ENCODE results near the gene LDHA. TPM values are rescaled to one million over a fixed set of nuclear protein-coding genes. Genes with fewer than 3 reads are reported as not detected.
A peak's percentile ranks its signal among the peaks of the same experiment; 100 is the strongest.
"Not testable (repeated sequence)": the region's sequence is repeated elsewhere in the genome, so short reads cannot be mapped to it uniquely, and the experiment has no call there.

The LDHA gene
- total RNA-seq, 2 experiments from 2014 or later: 826 to 1,022 TPM

DNA sequence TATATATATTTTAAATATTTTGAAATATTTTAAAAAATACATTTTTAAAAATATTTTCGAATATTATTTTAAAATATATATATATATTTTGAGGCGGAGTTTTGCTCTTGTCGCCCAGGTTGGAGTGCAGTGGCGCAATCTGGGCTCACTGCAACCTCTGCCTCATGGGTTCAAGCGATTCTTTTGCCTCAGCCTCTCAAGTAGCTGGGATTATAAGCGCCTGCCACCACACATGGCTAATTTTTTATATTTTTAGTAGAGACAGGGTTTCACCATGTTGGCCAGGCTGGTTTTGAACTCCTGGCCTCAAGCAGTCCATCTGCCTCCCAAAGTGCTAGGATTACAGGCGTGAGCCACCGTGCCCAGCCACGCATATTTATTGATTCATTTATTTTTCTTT lies 6.7 kb downstream of the LDHA start:
- CTCF ChIA-PET: interaction anchor here (1.3 to 1.5 kb wide), 2 partner anchors 43 to 157 kb away, joined by 3 read pairs; no protein-coding TSS in a partner anchor
- not testable (repeated sequence) for H3K4me3 Mint-ChIP-seq

DNA sequence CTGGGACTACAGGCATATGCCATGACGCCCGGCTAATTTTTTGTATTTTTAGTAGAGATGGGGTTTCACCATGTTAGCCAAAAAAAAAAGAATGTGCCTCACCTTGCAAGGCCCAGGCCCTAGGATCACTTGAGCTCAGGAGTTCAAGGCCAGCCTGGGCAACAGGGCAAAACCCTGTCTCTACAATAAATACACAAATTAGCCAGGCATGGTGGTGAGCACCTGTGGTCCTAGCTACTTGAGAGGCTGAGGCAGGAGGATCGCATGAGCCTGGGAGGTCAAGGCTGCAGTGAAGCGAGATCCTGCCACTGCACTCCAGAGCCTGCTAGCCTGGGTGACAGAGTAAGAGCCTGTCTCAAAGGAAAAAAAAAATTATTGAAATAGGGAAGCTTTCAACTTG lies 9.7 kb downstream of the LDHA start:
- no peak overlapping the region for H3K27ac Mint-ChIP-seq
- peaks cover 67% of the 10 kb centered on the region for H3K36me3 Mint-ChIP-seq
- CTCF ChIA-PET: interaction anchor here (1.0 kb wide), 1 partner anchor 8 kb away, joined by 8 read pairs; no protein-coding TSS in a partner anchor
- DNase-seq: no peak
- no peaks in the 10 kb centered on the region for H3K9me3 Mint-ChIP-seq (ENCODE audit: low read depth)
- H3K27me3 Mint-ChIP-seq: no peaks in the 10 kb centered on the region
- ATAC-seq: no peak
- H3K4me3 Mint-ChIP-seq: no peak overlapping the region
- peaks cover 36% of the 10 kb centered on the region for H3K4me1 Mint-ChIP-seq

More for the DNA sequence above, 6.7 kb downstream of the LDHA start:
- Mint-ChIP-seq H3K36me3 (peaks cover 74% of the 10 kb centered on the region), H3K4me1 (peaks cover 56% of the 10 kb centered on the region)
- not testable (repeated sequence) for DNase-seq; H3K27me3 Mint-ChIP-seq; H3K27ac Mint-ChIP-seq; H3K9me3 Mint-ChIP-seq (ENCODE audit: low read depth); ATAC-seq

DNA sequence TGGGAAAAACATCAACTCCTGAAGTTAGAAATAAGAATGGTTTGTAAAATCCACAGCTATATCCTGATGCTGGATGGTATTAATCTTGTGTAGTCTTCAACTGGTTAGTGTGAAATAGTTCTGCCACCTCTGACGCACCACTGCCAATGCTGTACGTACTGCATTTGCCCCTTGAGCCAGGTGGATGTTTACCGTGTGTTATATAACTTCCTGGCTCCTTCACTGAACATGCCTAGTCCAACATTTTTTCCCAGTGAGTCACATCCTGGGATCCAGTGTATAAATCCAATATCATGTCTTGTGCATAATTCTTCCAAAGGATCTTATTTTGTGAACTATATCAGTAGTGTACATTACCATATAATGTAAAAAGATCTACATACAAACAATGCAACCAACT lies 13.0 kb downstream of the LDHA start:
- H3K4me3 Mint-ChIP-seq; H3K27me3 Mint-ChIP-seq; H3K9me3 Mint-ChIP-seq (ENCODE audit: low read depth); H3K27ac Mint-ChIP-seq; DNase-seq; ATAC-seq: not testable (repeated sequence)
- CTCF ChIA-PET: interaction anchor here (1.5 kb wide), 1 partner anchor 163 kb away, joined by 4 read pairs; no protein-coding TSS in a partner anchor
- Mint-ChIP-seq H3K4me1 (peaks cover 27% of the 10 kb centered on the region), H3K36me3 (peaks cover 42% of the 10 kb centered on the region)

DNA sequence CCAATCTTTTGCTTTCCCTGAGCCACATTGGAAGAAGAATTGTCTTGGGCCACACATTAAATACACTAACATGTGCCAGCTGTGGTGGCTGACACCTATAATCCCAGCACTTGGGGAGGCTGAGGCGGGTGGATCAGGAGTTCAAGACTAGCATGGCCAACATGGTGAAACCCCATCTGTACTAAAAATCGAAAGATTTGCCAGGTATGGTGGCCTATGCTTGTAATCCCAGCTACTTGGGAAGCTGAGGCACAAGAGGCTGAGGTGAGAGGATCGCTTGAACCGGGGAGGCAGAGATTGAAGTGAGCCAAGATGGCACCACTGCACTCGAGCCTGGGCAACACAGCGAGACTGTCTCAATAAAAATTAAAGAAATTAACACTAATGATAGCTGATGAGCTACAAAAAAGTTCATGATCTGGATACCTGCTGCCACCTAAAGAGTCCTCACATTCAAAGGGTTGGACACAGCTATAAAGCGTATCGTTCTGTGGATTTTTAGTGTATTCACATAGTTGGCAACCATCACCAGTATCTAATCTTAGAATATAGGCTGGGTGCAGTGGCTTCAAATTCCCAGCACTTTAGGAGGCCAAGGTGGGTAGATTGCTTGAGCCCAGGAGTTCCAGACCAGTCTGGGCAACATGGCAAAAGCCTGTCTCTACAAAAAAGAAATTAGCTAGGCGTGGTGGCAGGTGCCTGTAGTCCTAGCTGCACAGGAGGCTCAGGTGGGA lies 14.4 kb downstream of the LDHA start:
- DNase-seq (no peak), ATAC-seq (peak; percentile 21)
- Mint-ChIP-seq H3K4me3 (no peak overlapping the region), H3K36me3 (peaks cover 31% of the 10 kb centered on the region), H3K27ac (no peak overlapping the region), H3K4me1 (peaks cover 18% of the 10 kb centered on the region), H3K9me3 (ENCODE audit: low read depth) (no peaks in the 10 kb centered on the region), H3K27me3 (no peaks in the 10 kb centered on the region)
- CTCF ChIA-PET: interaction anchor here (1.4 kb wide), 1 partner anchor 165 kb away, joined by 4 read pairs; no protein-coding TSS in a partner anchor

DNA sequence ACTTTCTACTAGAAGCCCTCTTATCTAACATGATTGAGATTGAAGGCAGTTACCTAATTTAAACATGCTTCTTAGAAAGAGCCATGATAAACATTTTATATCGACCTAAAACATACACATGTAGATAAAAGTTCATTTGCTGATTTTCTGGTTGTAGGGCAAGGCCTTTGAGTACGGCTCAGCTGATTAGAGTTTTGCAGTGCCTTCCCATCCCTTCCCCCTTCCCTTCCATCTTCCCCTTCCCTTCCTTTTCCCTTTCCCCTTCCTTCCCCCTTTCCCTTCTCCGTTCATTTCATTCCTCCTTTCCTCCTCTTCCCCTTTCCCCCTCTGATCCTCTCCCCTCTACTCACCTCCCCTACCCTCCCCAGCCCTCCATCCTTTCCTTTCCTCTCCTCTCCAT lies 22.1 kb downstream of the LDHA start:
- Mint-ChIP-seq H3K9me3 (ENCODE audit: low read depth) (no peaks in the 10 kb centered on the region), H3K27me3 (no peaks in the 10 kb centered on the region), H3K36me3 (no peaks in the 10 kb centered on the region), H3K27ac (no peak overlapping the region), H3K4me3 (no peak overlapping the region), H3K4me1 (peaks cover 7% of the 10 kb centered on the region)
- DNase-seq: no peak
- no peak for ATAC-seq
- CTCF ChIA-PET: no interaction called here

DNA sequence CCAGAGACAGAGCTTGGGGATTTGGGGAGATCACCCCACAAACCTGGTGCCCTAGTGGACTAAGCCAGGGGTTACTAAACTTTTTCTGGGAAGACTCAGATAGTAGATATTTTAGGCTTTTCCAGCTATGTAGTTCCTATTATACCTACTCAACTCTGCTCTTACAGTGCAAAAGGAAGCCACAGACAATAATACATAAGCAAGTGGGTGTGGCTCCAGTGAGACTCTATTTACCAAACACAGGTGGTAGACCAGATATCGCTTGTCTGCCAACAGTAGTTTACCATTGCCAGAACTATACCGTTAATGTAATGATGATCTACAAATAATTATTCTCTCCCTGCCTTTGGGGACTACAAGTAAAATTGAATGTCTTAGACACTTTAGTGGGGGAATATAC lies 24.7 kb downstream of the LDHA start:
- DNase-seq (no peak), ATAC-seq (no peak)
- Mint-ChIP-seq H3K36me3 (no peaks in the 10 kb centered on the region), H3K9me3 (ENCODE audit: low read depth) (no peaks in the 10 kb centered on the region), H3K4me3 (no peak overlapping the region), H3K27ac (no peak overlapping the region), H3K27me3 (peaks cover 3% of the 10 kb centered on the region), H3K4me1 (peaks cover 3% of the 10 kb centered on the region)
- CTCF ChIA-PET: no interaction called here

DNA sequence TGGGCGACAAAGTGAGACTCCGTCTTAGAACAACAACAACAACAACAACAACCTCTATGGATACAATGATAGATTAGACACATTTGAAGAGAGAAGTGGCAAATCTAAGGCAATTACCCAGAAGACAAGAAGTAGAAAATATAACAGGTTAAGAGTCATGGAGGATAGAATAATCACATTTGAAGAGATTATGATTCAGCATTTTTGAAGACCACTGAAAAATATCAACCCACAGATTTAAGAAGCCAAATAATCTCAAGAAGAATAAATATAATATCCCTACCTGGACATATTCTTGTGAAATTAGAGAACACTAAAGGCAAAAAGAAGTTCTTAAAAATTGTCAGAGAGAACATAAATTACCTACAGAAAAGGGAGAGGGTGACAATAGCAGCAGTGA lies 25.7 kb downstream of the LDHA start:
- CTCF ChIA-PET: no interaction called here

DNA sequence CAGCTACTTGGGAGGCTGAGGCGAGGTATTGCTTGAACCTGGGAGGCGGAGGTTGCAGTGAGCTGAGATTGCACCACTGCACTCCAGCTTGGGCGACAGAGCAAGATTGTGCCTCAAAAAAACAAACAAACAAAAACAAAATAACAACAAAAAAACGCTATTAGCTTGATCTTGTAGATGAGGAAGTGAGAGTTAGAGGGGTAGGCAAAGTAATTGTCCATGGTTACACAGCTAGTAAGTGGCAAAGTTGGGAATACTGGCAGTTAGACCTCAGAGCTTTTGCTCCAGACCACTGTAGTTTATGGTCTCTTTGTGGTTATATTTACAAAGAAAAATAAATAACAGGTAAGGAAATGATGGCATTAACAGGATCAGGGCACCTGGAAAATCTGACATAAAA lies 32.9 kb downstream of the LDHA start:
- Mint-ChIP-seq H3K4me1 (peaks cover 11% of the 10 kb centered on the region), H3K27ac (no peak overlapping the region), H3K9me3 (ENCODE audit: low read depth) (peaks cover 2% of the 10 kb centered on the region), H3K36me3 (peaks cover 4% of the 10 kb centered on the region), H3K27me3 (peaks cover 5% of the 10 kb centered on the region), H3K4me3 (no peak overlapping the region)
- CTCF ChIA-PET: interaction anchor here (0.7 kb wide), 1 partner anchor 279 kb away, joined by 3 read pairs; no protein-coding TSS in a partner anchor
- DNase-seq (no peak), ATAC-seq (no peak)

More for the DNA sequence above, 25.7 kb downstream of the LDHA start:
- H3K4me3 Mint-ChIP-seq: no peak overlapping the region
- no peak for DNase-seq
- H3K27ac Mint-ChIP-seq: no peak overlapping the region
- ATAC-seq: no peak
- H3K4me1 Mint-ChIP-seq: peaks cover 3% of the 10 kb centered on the region
- peaks cover 5% of the 10 kb centered on the region for H3K27me3 Mint-ChIP-seq
- H3K36me3 Mint-ChIP-seq: no peaks in the 10 kb centered on the region
- no peaks in the 10 kb centered on the region for H3K9me3 Mint-ChIP-seq (ENCODE audit: low read depth)

DNA sequence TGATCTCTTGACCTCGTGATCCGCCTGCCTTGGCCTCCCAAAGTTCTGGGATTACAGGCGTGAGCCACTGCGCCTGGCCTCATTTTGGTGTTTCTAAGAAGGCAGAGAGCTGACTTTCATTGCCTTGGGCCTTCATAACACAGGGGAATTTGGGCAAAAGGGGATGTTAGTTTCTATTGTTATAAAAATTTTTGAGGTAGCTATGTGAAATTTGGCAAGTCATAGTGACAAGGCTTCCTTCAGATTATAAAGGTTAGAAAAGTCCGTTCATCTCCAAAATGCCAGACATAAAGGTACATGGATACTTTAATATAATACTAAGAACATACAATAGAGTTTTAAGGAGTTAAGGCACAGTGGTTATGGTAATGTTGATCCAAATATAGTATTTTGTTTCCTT lies 35.0 kb downstream of the LDHA start:
- CTCF ChIA-PET: no interaction called here
- ATAC-seq (no peak), DNase-seq (no peak)
- H3K36me3 Mint-ChIP-seq: peaks cover 6% of the 10 kb centered on the region
- H3K27me3 Mint-ChIP-seq: peaks cover 1% of the 10 kb centered on the region
- no peak overlapping the region for H3K4me3 Mint-ChIP-seq
- peaks cover 2% of the 10 kb centered on the region for H3K9me3 Mint-ChIP-seq (ENCODE audit: low read depth)
- no peak overlapping the region for H3K27ac Mint-ChIP-seq
- H3K4me1 Mint-ChIP-seq: peaks cover 12% of the 10 kb centered on the region

DNA sequence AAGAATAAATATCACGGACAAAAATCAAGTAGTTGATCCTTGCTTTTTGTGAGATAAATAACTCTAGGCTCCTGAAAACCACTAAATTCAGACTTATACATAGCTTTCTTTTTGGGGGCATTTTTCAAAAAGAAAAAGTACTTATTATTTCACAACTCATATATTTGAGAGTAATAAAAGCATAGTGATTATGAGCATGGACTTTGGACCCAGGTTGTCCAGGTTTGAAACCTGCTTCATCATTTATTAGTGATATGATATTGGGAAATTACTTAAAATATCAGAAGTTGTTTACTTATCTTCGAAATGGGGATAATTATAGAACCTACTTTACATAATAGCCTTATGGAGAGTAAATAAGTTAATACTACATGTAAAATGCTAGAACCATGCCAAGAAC lies 44.3 kb downstream of the LDHA start:
- CTCF ChIA-PET: no interaction called here
- DNase-seq: no peak
- Mint-ChIP-seq H3K27ac (no peak overlapping the region), H3K9me3 (ENCODE audit: low read depth) (peaks cover 4% of the 10 kb centered on the region), H3K4me3 (no peak overlapping the region), H3K36me3 (peaks cover 4% of the 10 kb centered on the region), H3K4me1 (no peaks in the 10 kb centered on the region), H3K27me3 (no peaks in the 10 kb centered on the region)
- no peak for ATAC-seq

DNA sequence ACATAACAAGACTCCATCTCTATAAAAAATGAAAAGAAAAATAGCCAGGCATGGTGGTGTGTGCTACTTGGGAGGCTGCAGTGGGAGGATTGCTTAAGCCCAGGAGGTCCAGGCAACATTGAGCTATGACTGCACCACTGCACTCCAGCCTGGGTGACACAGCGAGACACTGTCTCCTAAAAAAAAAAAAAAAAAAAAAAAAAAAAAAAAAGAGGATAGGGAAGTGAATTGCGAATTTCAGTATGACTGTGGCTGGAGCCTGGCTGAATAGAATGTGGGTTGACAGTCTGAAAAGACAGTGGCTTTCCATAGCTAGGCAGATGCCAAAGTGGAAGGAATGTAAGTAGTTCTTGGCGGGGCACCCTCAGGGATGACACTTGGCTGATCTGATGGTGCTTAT lies 54.9 kb downstream of the LDHA start:
- peaks cover 9% of the 10 kb centered on the region for H3K27me3 Mint-ChIP-seq
- no peak overlapping the region for H3K4me3 Mint-ChIP-seq
- ATAC-seq (no peak), DNase-seq (no peak)
- peaks cover 3% of the 10 kb centered on the region for H3K4me1 Mint-ChIP-seq
- H3K36me3 Mint-ChIP-seq: no peaks in the 10 kb centered on the region
- no peak overlapping the region for H3K27ac Mint-ChIP-seq
- CTCF ChIA-PET: no interaction called here
- H3K9me3 Mint-ChIP-seq (ENCODE audit: low read depth): no peaks in the 10 kb centered on the region

DNA sequence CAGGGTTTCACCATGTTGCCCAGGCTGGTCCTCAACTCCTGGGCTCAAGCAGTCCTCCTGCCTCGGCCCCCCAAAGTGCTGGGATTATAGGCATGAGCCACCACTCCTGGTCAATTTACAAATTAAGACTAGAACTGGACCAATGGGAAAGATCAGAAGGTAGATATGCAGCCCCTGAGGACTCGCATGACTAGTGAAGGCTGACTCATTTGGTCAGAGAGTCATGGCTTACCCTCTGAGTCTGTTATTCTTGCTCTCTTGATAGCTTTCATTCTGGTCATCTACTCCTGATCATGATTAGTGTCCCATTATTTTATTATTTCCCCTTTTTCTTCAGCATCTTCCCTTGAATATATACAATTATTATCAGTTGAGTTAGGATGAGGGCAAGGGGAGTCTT lies 58.6 kb downstream of the LDHA start:
- Mint-ChIP-seq H3K4me1 (peaks cover 6% of the 10 kb centered on the region), H3K4me3 (no peak overlapping the region), H3K9me3 (ENCODE audit: low read depth) (no peaks in the 10 kb centered on the region), H3K27ac (no peak overlapping the region), H3K36me3 (no peaks in the 10 kb centered on the region), H3K27me3 (peaks cover 6% of the 10 kb centered on the region)
- DNase-seq (no peak), ATAC-seq (no peak)
- CTCF ChIA-PET: interaction anchor here (0.7 to 1.0 kb wide), 3 partner anchors 9 to 209 kb away, joined by 3 read pairs; no protein-coding TSS in a partner anchor

DNA sequence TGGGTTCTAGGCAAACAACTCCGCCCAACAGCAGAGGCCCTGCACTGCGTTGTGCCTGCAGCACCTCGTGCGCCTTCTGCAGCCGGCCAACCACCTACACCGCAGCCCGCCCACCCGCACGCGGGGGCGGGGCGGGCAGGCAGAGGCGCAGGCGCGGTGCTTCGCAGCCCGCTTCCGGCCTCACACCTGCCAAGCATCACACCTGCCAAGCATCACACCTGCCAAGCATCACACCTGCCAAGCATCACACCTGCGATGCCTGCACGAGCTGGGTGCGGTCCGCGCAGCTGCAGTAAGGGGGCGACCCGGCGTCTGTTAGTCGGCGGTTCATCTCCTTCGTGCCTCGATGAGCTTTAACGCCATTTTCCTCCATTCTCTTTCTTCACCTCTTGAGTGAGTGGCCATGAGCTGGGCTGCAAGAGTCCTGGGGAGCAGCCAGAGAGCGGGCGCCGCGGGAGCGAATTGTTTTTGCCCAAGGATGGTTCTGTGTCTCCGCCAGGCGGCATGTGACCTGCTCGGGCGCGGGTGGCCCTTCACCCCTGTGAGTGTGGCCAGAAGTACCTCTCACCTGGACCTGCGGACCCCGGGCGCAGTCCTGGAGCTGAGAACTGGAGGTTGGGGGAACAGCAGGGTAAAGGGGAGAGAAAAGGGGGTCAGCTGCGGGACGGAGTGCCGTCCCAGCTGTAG lies 61.5 kb downstream of the LDHA start, which contains the start of gene LDHAL6A:
TSS of gene LDHAL6A (plus strand) at position 171 of the 687 bp plus-strand sequence. CDS start 825 bp downstream, outside the sequence.
- H3K4me3 Mint-ChIP-seq: no peak within 1 kb of the TSS
- H3K36me3 Mint-ChIP-seq: no peaks in the 10 kb centered on the region
- no peaks in the 10 kb centered on the region for H3K9me3 Mint-ChIP-seq (ENCODE audit: low read depth)
- peak; percentile 42 for ATAC-seq
- no peak for DNase-seq
- CTCF ChIA-PET: interaction anchor here (1.1 kb wide), 1 partner anchor 12 kb away, joined by 5 read pairs; no protein-coding TSS in a partner anchor
- peaks cover under 1% of the 10 kb centered on the region for H3K27me3 Mint-ChIP-seq
- no peak within 1 kb of the TSS for H3K27ac Mint-ChIP-seq
- peaks cover 6% of the 10 kb centered on the region for H3K4me1 Mint-ChIP-seq

DNA sequence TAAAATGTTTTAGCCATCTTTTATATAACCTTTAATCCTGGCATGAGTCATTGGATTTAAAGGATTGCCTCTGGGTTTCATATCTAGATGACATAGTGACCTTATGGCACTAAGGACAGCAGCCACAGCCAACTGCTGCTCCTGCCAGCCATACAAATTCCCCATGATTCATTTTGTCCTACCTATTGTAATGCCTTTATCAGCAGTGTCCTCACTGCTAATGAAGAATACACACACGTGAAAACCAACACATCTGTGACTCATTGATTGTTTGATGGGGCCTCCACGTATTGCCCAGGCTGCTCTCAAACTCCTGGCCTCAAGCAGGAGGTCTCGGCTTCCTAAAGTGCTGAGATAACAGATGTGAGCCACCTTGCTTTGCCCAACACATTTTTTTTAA lies 63.1 kb downstream of the LDHA start:
- Mint-ChIP-seq H3K4me3 (no peak overlapping the region), H3K4me1 (peaks cover 6% of the 10 kb centered on the region), H3K27me3 (no peaks in the 10 kb centered on the region), H3K9me3 (ENCODE audit: low read depth) (no peaks in the 10 kb centered on the region), H3K27ac (no peak overlapping the region), H3K36me3 (no peaks in the 10 kb centered on the region)
- ATAC-seq (no peak), DNase-seq (no peak)
- CTCF ChIA-PET: no interaction called here
